ENCODE measurements around the gene MYCBPAP.

Gene MYCBPAP

DNA sequence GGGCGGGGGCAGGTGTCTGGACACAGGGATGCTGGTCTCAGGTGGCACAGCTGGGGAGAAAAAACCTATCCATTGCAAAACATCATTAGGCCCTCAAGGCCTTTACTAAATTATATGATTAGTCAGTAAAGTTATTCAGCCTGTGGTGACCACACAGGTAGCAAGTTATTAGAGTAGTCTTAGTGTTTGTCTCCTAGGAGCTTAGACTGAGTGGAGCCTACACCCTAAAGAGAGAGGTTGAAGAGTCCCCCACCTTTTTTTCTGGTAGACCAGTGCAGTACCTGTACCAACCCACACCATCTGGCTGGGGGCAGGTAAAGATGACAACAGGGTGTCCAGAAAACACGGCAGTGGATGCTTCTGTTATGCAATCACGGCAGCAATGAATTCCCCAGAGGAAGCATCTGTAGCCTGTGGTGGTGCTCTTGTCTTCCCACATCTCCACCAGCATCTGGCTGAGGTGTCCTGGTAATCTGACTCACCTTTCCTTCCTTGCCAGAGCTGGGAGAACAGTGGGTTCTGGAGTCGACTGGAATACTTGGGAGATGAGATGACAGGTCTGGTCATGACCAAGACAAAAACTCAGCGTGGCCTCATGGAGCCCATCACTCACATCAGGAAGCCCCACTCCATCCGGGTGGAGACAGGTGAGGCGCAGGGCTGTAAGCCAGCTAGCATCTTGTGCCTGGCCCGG is 11.0 kb downstream of the MYCBPAP start:
- no peak overlapping the region for H3K4me3 ChIP-seq (ENCODE audit: low read length)
- no peak overlapping the region for H2AFZ ChIP-seq (ENCODE audit: low read depth, low read length)
- peaks cover 8% of the 10 kb centered on the region for H3K4me1 ChIP-seq (ENCODE audit: insufficient read depth, low read length)
- H3K36me3 ChIP-seq (ENCODE audit: insufficient read depth, low read length) = no peaks in the 10 kb centered on the region
- no peaks in the 10 kb centered on the region for H3K9me3 ChIP-seq (ENCODE audit: low read length)
- peaks cover 22% of the 10 kb centered on the region for H3K27me3 ChIP-seq (ENCODE audit: insufficient read depth, low read length)

DNA sequence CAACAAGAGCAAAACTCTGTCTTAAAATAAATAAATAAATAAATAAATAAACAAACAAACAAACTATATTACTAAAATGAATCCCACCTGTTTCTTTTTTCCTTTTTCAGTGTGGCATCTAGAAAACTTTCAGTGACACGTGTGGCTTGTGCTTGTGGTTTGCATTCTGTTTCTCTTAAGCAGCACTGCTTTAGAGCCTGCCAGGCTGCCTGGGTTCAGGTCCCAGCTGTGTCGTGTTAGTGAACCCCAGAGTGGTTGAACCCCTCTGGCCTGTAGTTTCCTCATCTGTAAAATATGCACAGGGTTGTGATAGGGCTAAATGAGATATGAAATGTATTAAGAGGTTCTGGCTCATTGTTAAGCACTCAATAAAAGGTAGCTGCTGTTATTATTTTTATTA is 12.2 kb downstream of the MYCBPAP start:
- H3K27me3 ChIP-seq (ENCODE audit: insufficient read depth, low read length) = peaks cover 22% of the 10 kb centered on the region
- H3K9me3 ChIP-seq (ENCODE audit: low read length) = no peaks in the 10 kb centered on the region
- H2AFZ ChIP-seq (ENCODE audit: low read depth, low read length) = no peak overlapping the region
- H3K36me3 ChIP-seq (ENCODE audit: insufficient read depth, low read length) = no peaks in the 10 kb centered on the region
- no peak overlapping the region for H3K4me3 ChIP-seq (ENCODE audit: low read length)
- H3K4me1 ChIP-seq (ENCODE audit: insufficient read depth, low read length) = no peaks in the 10 kb centered on the region

DNA sequence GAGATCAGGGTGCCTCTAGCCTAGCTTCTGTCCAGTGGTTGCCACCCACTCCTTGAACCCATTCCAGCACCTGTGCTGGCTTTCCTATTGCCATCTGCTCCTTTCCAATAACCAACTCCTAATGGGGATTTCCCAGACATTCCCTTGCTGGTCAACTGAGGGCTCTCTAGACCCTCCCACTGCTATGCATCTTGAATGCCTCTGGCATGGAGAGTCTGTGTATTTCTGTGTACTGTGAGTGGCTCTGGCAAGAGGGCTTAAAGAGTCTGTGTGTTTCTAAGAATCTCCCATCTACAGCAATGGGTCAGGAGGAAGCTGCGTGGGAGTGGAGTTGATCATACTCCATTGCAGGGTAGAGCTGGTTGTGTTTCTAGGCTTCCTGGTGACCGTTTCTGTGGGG is 13.3 kb downstream of the MYCBPAP start:
- Histone ChIP-seq H3K36me3 (ENCODE audit: insufficient read depth, low read length) (no peaks in the 10 kb centered on the region), H3K4me1 (ENCODE audit: insufficient read depth, low read length) (no peaks in the 10 kb centered on the region), H3K27me3 (ENCODE audit: insufficient read depth, low read length) (peaks cover 22% of the 10 kb centered on the region)

DNA sequence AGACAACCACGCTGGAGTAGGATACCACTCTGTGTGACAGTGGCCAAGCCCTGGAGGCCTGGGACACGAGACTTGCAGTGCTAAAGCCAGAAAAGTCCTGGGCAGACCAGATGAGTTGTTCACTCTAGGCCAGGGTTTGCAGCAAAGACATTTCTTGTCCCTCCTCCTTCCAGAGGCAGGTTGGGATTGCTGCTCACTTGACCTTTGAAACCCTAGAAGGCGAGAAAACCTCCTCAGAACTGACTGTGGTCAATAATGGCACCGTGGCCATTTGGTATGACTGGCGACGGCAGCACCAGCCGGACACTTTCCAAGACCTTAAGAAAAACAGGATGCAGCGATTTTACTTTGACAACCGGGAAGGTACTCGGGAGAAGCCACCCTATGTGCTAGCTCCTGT is 14.5 kb downstream of the MYCBPAP start:
- H3K4me1 ChIP-seq (ENCODE audit: insufficient read depth, low read length) = no peaks in the 10 kb centered on the region
- no peak overlapping the region for H2AFZ ChIP-seq (ENCODE audit: low read depth, low read length)
- H3K36me3 ChIP-seq (ENCODE audit: insufficient read depth, low read length) = no peaks in the 10 kb centered on the region
- peaks cover 18% of the 10 kb centered on the region for H3K27me3 ChIP-seq (ENCODE audit: insufficient read depth, low read length)
- no peaks in the 10 kb centered on the region for H3K9me3 ChIP-seq (ENCODE audit: low read length)
- H3K4me3 ChIP-seq (ENCODE audit: low read length) = no peak overlapping the region

More for the DNA sequence above, 13.3 kb downstream of the MYCBPAP start:
- H2AFZ ChIP-seq (ENCODE audit: low read depth, low read length) = no peak overlapping the region
- no peaks in the 10 kb centered on the region for H3K9me3 ChIP-seq (ENCODE audit: low read length)
- H3K4me3 ChIP-seq (ENCODE audit: low read length) = no peak overlapping the region

DNA sequence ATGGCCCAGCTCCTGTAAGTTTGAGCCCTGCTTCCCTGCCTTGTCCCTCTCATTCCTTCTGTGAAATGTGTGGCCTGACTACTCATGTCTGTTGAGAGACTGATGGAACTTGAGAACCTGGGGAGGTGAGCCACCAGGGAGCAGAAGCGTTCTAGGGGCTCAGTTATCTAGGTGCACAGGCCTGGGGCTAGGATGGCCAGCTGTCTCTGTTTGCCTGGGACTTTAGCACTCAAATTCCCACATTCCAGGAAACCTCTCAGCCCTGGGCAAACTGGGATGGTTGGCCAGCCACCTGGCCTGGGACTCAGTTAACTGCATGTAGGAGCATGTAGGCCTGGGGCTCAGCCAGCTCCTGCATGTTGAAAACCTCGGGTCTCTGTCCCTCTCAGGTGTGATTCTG is 15.0 kb downstream of the MYCBPAP start:
- no peaks in the 10 kb centered on the region for H3K36me3 ChIP-seq (ENCODE audit: insufficient read depth, low read length)
- no peak overlapping the region for H3K4me3 ChIP-seq (ENCODE audit: low read length)
- no peaks in the 10 kb centered on the region for H3K4me1 ChIP-seq (ENCODE audit: insufficient read depth, low read length)
- H3K27me3 ChIP-seq (ENCODE audit: insufficient read depth, low read length) = peaks cover 18% of the 10 kb centered on the region
- H3K9me3 ChIP-seq (ENCODE audit: low read length) = no peaks in the 10 kb centered on the region
- H2AFZ ChIP-seq (ENCODE audit: low read depth, low read length) = no peak overlapping the region

DNA sequence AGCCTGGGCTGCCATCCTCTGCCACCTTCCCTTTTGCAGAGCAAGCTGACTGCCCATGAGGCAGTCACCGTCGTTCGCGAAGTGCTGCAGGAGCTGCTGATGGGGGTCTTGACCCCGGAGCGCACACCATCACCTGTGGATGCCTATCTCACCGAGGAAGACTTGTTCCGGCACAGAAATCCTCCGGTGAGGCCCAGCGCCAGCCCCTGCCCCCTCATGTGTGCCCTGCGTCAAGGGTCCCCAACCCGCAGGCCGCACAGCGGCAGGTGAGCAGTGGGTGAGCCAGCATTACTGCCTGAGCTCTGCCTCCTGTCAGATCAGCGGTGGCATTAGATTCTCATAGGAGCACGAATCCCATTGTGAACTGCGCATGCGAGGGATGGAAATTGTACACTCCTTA is 16.6 kb downstream of the MYCBPAP start:
- Histone ChIP-seq H3K36me3 (ENCODE audit: insufficient read depth, low read length) (no peaks in the 10 kb centered on the region), H3K4me1 (ENCODE audit: insufficient read depth, low read length) (no peaks in the 10 kb centered on the region), H3K27me3 (ENCODE audit: insufficient read depth, low read length) (peaks cover 21% of the 10 kb centered on the region), H3K9me3 (ENCODE audit: low read length) (no peaks in the 10 kb centered on the region), H3K4me3 (ENCODE audit: low read length) (no peak overlapping the region), H2AFZ (ENCODE audit: low read depth, low read length) (no peak overlapping the region)

DNA sequence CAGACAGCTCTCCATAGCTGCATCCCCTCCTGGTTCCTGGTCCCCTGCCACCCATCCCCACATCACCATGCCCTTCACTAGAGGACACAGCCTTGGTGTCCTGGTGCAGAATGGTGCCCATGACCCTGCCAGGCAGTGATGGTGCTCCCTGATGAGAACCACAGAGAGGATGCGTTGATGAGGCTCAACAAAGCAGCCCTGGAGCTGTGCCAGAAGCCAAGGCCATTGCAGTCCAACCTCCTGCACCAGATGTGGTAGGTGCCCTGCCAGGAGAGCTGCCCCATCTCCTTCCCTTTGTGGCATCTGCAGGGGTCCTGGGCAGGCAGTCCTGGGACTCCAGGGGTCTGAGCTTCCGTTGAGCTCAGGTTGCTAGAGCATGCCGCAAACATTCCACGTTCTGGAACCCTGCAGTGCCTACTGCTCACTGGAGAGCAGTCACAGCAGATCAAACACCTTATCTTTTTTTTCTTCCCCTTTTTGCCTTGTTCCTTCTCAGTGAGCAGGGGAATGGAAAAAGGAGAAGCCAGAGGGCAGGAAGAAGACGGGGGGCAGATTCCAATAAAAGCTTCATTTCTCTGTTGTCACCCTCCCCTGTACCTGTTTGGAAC is 19.0 kb downstream of the MYCBPAP start:
- H2AFZ ChIP-seq (ENCODE audit: low read depth, low read length) = no peak overlapping the region
- H3K9me3 ChIP-seq (ENCODE audit: low read length) = no peaks in the 10 kb centered on the region
- H3K27me3 ChIP-seq (ENCODE audit: insufficient read depth, low read length) = peaks cover 26% of the 10 kb centered on the region
- no peak overlapping the region for H3K4me3 ChIP-seq (ENCODE audit: low read length)
- no peaks in the 10 kb centered on the region for H3K4me1 ChIP-seq (ENCODE audit: insufficient read depth, low read length)
- no peaks in the 10 kb centered on the region for H3K36me3 ChIP-seq (ENCODE audit: insufficient read depth, low read length)

DNA sequence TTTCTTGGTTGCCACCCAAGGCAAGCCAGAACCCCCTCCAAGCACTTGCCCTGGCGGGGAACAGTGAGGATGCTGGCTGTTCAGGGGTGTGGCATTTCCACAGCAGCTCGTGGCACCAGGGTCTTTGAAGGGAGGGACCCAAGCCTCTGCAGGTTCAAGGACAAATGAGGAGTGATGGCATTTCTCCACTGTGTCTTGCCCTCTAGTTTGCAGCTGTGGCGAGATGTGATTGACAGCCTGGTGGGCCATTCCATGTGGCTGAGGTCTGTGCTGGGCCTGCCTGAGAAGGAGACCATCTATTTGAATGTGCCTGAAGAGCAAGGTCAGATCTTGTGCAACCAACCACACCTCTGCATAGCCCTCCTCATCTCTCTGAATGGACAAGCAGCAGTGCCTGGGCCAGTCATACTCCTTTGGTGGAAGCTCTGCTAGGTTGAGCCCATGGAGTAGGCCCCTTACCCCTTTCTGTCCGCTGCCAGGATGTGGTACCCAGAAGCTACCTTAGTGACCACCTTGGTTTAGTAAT is 19.8 kb downstream of the MYCBPAP start:
- H3K27me3 ChIP-seq (ENCODE audit: insufficient read depth, low read length) = peaks cover 34% of the 10 kb centered on the region
- no peak overlapping the region for H3K4me3 ChIP-seq (ENCODE audit: low read length)
- no peaks in the 10 kb centered on the region for H3K36me3 ChIP-seq (ENCODE audit: insufficient read depth, low read length)
- peaks cover 6% of the 10 kb centered on the region for H3K4me1 ChIP-seq (ENCODE audit: insufficient read depth, low read length)
- H3K9me3 ChIP-seq (ENCODE audit: low read length) = no peaks in the 10 kb centered on the region
- H2AFZ ChIP-seq (ENCODE audit: low read depth, low read length) = no peak overlapping the region

DNA sequence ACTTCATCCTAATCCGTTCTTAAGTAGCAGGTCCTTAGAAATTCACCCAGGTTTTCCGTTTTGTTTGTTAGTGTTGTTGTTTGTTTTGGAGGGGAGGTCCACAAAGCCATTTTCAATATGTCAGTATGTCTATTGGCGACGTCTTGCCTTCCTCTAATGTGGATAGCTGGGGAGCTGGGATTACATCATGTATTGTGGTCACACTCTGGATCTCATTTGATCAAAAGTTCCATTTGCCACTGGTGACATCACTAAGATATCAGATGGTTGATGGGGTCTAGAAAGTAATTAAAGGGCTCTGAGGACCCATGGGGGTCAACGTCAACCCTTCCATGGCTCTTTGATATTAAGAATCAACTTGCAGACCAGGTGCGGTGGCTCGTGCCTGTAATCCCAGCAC is 21.6 kb downstream of the MYCBPAP start:
- Histone ChIP-seq H3K27me3 (ENCODE audit: insufficient read depth, low read length) (peaks cover 52% of the 10 kb centered on the region), H3K4me1 (ENCODE audit: insufficient read depth, low read length) (peaks cover 15% of the 10 kb centered on the region), H3K36me3 (ENCODE audit: insufficient read depth, low read length) (no peaks in the 10 kb centered on the region), H3K4me3 (ENCODE audit: low read length) (no peak overlapping the region), H2AFZ (ENCODE audit: low read depth, low read length) (no peak overlapping the region), H3K9me3 (ENCODE audit: low read length) (no peaks in the 10 kb centered on the region)

DNA sequence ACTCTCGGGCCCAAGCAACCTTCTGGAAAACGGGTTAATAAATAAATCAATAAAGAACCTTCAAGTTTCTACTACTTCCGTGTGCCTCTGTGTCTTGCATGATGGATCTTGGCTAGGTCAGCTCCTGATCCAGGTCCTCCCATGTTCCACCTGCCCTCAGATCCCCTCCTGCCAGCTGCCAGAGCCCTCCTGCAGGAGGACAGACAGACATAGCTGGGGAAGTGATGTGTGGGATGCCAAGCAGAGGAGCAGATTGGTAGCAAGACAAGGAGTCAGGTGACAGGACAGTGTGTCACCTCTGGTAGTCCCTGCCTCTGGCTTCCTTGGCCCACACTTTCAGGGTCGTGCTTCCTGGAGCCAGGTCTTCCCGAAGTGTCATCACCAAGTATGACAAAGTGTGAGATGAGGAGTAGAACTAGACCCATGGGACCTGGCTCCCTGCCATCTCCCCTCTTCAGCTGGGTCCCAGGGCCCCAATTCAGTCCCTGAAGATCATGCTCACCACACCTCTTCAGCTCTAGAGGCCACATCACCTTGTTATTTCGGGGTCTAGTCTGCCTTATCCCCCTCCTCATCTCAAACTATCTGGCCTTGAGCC is 23.3 kb downstream of the MYCBPAP start:
- Histone ChIP-seq H3K36me3 (ENCODE audit: insufficient read depth, low read length) (no peaks in the 10 kb centered on the region), H3K27me3 (ENCODE audit: insufficient read depth, low read length) (peaks cover 65% of the 10 kb centered on the region), H2AFZ (ENCODE audit: low read depth, low read length) (no peak overlapping the region), H3K4me1 (ENCODE audit: insufficient read depth, low read length) (peaks cover 15% of the 10 kb centered on the region), H3K9me3 (ENCODE audit: low read length) (no peaks in the 10 kb centered on the region), H3K4me3 (ENCODE audit: low read length) (no peak overlapping the region)

DNA sequence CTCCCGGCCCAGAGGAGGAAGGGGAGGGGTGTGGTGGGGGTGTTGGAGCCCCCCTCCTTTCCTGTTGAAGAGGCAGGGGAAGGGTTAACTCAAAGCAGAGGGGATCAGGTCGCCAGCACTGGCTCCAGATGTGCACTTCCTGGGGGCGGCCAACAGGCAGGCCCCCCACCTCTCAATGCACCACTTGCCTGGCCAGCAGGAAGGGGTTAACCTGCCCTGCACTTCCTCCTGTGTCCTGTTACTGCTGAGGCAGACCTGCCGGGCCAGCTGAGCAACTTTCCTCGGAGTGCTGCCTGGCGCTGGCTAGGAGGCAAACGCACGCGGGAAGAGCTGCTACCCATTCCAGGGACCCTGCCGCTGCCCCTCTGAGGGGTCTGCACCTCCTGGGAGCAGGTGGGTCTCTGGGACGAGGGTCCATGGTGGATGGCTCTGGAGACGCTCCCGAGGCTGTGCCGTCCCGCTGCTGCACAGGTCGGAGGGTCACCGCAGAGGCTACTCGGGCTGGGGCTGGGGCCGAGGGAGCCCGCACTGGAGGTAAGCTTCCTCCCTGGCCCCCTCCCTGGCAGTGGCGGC is 24.3 kb downstream of the MYCBPAP start, which contains the start of gene EPN3:
Gene EPN3, plus strand, starts transcription at position 284 of the 573 bp plus-strand sequence. CDS start 3,822 bp downstream, outside the sequence.
- no peaks in the 10 kb centered on the region for H3K36me3 ChIP-seq (ENCODE audit: insufficient read depth, low read length)
- peaks cover 66% of the 10 kb centered on the region for H3K27me3 ChIP-seq (ENCODE audit: insufficient read depth, low read length)
- H3K4me3 ChIP-seq (ENCODE audit: low read length) = no peak within 1 kb of the TSS
- H3K4me1 ChIP-seq (ENCODE audit: insufficient read depth, low read length) = peaks cover 15% of the 10 kb centered on the region
- H3K9me3 ChIP-seq (ENCODE audit: low read length) = no peaks in the 10 kb centered on the region
- no peak within 1 kb of the TSS for H2AFZ ChIP-seq (ENCODE audit: low read depth, low read length)

DNA sequence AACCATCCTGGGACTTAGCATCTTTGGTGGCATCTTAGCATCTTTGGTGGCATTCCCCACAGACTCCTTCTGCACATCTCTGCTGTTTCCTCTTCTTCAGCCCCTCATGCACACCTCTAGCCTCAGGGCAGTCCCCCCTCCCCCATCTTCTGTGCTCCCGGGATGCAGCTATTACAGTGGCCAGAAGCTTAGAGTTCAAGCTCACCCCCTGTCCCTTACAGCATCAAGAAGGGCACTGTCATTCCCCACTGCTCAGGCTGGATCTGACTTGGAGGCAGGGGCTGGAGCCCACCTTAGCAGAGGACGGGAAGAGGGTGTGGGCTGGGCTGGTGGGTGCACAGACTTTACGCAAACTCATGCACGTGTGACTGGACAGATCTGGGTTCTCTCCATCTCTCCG is 24.9 kb downstream of the MYCBPAP start:
- Histone ChIP-seq H3K4me1 (ENCODE audit: insufficient read depth, low read length) (peaks cover 17% of the 10 kb centered on the region), H2AFZ (ENCODE audit: low read depth, low read length) (no peak overlapping the region), H3K27me3 (ENCODE audit: insufficient read depth, low read length) (peaks cover 60% of the 10 kb centered on the region), H3K4me3 (ENCODE audit: low read length) (no peak overlapping the region), H3K9me3 (ENCODE audit: low read length) (no peaks in the 10 kb centered on the region), H3K36me3 (ENCODE audit: insufficient read depth, low read length) (no peaks in the 10 kb centered on the region)

DNA sequence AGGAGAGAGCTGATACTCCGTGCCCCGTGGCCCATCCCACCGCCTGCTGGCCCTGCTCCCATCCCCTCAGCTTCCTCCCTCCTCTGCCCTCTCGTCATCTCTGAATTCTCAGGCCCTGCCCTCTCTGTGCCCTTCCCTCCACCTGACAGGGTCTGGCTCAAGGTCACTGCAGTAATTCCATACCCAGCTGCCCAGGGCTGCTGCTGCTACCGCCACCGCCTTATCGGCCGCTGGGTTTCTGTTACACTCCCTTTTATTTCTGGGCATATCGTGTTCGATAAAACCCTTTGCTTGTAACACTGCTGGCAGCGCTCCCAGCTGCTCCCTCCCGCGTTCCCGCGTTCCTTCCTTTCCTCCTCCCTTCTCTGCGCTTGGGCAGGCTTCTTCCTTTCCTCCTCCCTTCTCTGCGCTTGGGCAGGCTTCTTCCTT is 25.5 kb downstream of the MYCBPAP start:
- H3K36me3 ChIP-seq (ENCODE audit: insufficient read depth, low read length) = no peaks in the 10 kb centered on the region
- no peaks in the 10 kb centered on the region for H3K9me3 ChIP-seq (ENCODE audit: low read length)
- H3K4me1 ChIP-seq (ENCODE audit: insufficient read depth, low read length) = peaks cover 23% of the 10 kb centered on the region
- H3K4me3 ChIP-seq (ENCODE audit: low read length) = no peak overlapping the region
- H3K27me3 ChIP-seq (ENCODE audit: insufficient read depth, low read length) = peaks cover 59% of the 10 kb centered on the region
- H2AFZ ChIP-seq (ENCODE audit: low read depth, low read length) = no peak overlapping the region
